ENCODE results near the gene C2CD2. TPM values are rescaled to one million over a fixed set of nuclear protein-coding genes. Genes with fewer than 3 reads are reported as not detected.

The C2CD2 gene
- total and polyA plus RNA-seq, 2 of the 8 experiments (the other 6 are each of a cell fraction or from before 2014, with no cell fraction given), result 10.4 to 13.0 TPM

GRCh38 chr21:41866274-41866809 lies 87.5 kb downstream of the C2CD2 start (continued):
- TF ChIP-seq FOSL1 (IDR thresholded peaks at IDR 0.05; ENCODE audit: insufficient read depth, low read depth, low read length) (no peak), POLR2A (IDR thresholded peaks at IDR 0.05; ENCODE audit: control extremely low read depth in 1 of 2, low read depth in 2 of 2, low read length in 2 of 2) (no peak), KDM1A (IDR thresholded peaks at IDR 0.05; ENCODE audit: borderline replicate concordance, low read length) (no peak), YY1 (IDR thresholded peaks at IDR 0.05; ENCODE audit: low read depth, low read length) (no peak), E2F6 (IDR thresholded peaks at IDR 0.05) (no peak), POU5F1 (IDR thresholded peaks at IDR 0.05; ENCODE audit: low read depth, low read length) (no peak), POLR2AphosphoS5 (IDR thresholded peaks at IDR 0.05; ENCODE audit: low read depth, low read length) (no peak)
